Subcutaneous adipose tissue (tissue), 4 donors: ENCODE measurements around the gene HSF5. TPM values are rescaled to one million over a fixed set of nuclear protein-coding genes. Genes with fewer than 3 reads are reported as not detected.

Source experiments
- total RNA-seq, 4 donors: library from RNA; depleted of rRNA; stranded (reverse); fragments of >200 nt; gene quantifications; one replicate each; pipeline ENCODE4 v1.1.0, GENCODE V29; 2016
- TF ChIP-seq, protein P1 (sequence below): fragments of 450-650 bp; IDR thresholded peaks from one replicate; pipeline ENCODE4 v1.5.1; 2016; ENCODE audit warnings: low read depth, mild to moderate bottlenecking, control low read depth, antibody characterized with exemption, moderate library complexity

The HSF5 gene
- total RNA-seq, 4 donors from 2014 or later = not detected

DNA sequence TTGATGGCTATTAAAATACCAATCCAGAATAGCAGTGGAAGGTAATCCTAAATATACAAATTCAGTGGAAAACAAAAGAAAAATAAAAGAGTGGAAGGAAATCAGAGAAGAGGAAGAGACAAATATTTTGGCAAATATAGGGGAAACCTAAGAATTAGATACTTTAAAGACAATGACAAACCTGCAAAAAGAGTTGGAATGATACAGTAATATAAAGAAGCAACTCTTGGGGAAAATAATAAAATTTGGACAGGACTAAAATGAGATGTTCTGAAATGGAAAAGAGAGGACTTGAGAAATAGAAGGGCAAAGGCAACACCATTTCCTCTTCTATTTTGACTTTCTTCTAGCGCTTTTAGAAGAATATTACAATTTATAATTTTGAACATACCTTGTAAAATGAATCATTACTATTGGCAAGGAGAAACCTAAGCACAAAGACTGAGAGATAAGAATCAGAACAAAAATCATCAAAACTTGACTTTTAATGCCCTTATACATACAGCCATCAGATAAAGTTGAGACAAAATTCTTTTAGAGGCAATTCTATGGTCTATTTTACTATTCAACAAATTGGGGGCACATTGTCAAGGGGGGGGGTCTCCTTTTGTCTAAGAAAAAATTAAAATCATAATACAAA, 76.0 kb downstream of the HSF5 start:
- TF ChIP-seq, protein P1, sequence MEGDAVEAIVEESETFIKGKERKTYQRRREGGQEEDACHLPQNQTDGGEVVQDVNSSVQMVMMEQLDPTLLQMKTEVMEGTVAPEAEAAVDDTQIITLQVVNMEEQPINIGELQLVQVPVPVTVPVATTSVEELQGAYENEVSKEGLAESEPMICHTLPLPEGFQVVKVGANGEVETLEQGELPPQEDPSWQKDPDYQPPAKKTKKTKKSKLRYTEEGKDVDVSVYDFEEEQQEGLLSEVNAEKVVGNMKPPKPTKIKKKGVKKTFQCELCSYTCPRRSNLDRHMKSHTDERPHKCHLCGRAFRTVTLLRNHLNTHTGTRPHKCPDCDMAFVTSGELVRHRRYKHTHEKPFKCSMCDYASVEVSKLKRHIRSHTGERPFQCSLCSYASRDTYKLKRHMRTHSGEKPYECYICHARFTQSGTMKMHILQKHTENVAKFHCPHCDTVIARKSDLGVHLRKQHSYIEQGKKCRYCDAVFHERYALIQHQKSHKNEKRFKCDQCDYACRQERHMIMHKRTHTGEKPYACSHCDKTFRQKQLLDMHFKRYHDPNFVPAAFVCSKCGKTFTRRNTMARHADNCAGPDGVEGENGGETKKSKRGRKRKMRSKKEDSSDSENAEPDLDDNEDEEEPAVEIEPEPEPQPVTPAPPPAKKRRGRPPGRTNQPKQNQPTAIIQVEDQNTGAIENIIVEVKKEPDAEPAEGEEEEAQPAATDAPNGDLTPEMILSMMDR = no peak

DNA sequence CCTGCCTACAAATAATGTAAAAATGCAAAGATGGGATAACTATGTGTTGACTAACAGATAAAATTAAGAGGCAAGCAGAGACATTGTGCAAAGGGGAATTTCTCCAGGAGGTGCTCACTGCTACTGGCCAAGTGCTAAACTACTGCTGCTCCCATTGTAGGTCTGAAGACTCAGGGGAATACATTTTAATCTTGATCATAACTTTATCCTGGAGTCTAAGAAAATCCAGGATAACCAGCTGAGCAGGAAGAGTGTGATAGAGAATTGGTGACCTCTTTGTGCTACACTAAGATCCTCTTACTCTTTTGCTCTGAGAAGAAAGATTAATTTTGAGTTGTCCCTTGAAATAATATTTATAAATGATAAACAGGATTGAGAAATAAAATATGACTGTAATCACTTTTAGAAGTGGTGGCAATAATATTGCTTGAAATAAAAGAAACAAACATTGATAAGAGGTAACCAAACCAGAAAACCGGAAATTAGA, 76.8 kb downstream of the HSF5 start:
- TF ChIP-seq, protein P1 = no peak

GRCh38 chr17:58410714-58411407, 77.3 kb downstream of the HSF5 start:
- TF ChIP-seq, protein P1 = no peak

DNA sequence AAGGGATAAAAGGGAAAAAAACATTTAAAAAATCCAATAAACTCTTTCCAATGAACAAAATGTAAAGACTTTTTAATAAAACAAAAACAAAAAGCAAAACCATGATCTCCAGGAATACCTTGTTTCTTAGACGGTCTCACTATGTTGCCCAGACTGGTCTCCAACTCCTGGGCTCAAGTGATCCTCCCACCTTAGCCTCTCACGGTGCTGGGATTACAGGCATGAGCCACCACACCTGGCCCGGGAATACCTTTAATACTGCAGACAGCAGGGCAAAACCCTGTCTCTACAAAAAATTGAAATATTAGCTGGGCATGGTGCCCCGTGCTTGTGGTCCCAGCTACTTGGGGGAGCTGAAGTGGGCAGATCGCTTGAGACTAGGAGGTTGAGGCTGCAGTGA, 78.8 kb downstream of the HSF5 start:
- TF ChIP-seq, protein P1 = no peak

- TF ChIP-seq, protein P1 = no peak
These were observed 84.9 kb downstream of the HSF5 start for GRCh38 chr17:58403311-58403710.

DNA sequence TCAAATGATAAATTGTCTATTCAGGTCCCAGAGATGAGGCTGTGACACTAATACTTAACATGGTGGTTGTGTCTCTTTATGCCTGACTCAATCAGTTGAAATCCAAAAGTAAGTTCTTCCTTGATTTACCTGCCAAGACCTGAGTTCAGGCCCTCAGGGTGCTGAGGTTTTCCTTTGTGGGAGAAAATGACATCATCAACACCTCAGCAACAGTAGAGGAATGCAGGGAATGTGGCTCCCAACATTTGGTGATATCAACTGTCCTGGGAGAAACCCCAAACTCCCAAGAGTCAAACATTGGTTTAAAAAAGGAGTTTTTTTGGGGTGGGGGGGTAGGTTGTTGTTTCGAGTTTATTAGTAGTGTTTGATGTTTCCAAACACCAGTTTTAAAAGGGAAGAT, 85.5 kb downstream of the HSF5 start:
- TF ChIP-seq, protein P1 = no peak

- TF ChIP-seq, protein P1 = no peak
These were observed 86.2 kb downstream of the HSF5 start for GRCh38 chr17:58402047-58402446.
